Endodermal cell (in vitro differentiated cells): ENCODE results near the gene MMP10. TPM values are rescaled to one million over a fixed set of nuclear protein-coding genes. Genes with fewer than 3 reads are reported as not detected.

Experiments used
- DNase-seq: peaks from one replicate; pipeline ENCODE4 v3.0.0-alpha.2; 2017
- H3K27ac ChIP-seq: 2 replicates; pipeline ENCODE4 v1.5.1; 2013; ENCODE audit warnings: mild to moderate bottlenecking, low read depth, low read length, moderate library complexity
- H3K27me3 ChIP-seq: 2 replicates; pipeline ENCODE4 v1.6.1; 2013; ENCODE audit warnings: mild to moderate bottlenecking, low read length, moderate library complexity; ENCODE audit not compliant: insufficient read depth, control insufficient read depth, poor library complexity, severe bottlenecking
- H3K36me3 ChIP-seq: 2 replicates; pipeline ENCODE4 v1.7.0; 2013; ENCODE audit warnings: mild to moderate bottlenecking, low read length, moderate library complexity; ENCODE audit not compliant: control insufficient read depth, insufficient read depth
- H3K4me1 ChIP-seq: one replicate; pipeline ENCODE4 v1.7.0; 2013; ENCODE audit warnings: low read length; ENCODE audit not compliant: control insufficient read depth, insufficient read depth
- H3K4me3 ChIP-seq: 2 replicates; pipeline ENCODE4 v1.5.1; 2013; ENCODE audit warnings: mild to moderate bottlenecking, low read length, moderate library complexity
- H3K9ac ChIP-seq: 2 replicates; pipeline ENCODE4 v1.6.1; 2013; ENCODE audit warnings: mild to moderate bottlenecking, low read length, moderate library complexity; ENCODE audit not compliant: poor library complexity, severe bottlenecking; ENCODE audit errors: extremely low read depth
- H3K9me3 ChIP-seq: 2 replicates; pipeline ENCODE4 v1.6.1; 2013; ENCODE audit warnings: mild to moderate bottlenecking, low read length, moderate library complexity; ENCODE audit not compliant: control insufficient read depth
- H3K27ac Mint-ChIP-seq: 2 replicates; pipeline ENCODE4 v1.8.0; 2020; ENCODE audit warnings: mixed read lengths
- H3K27me3 Mint-ChIP-seq: 2 replicates; pipeline ENCODE4 v1.8.0; 2021; ENCODE audit warnings: mild to moderate bottlenecking, mixed read lengths; ENCODE audit not compliant: insufficient read depth
- H3K36me3 Mint-ChIP-seq: 2 replicates; pipeline ENCODE4 v1.8.0; 2020; ENCODE audit warnings: low read depth, mixed read lengths
- H3K4me1 Mint-ChIP-seq: 2 replicates; pipeline ENCODE4 v1.8.0; 2020; ENCODE audit warnings: mixed read lengths
- H3K4me3 Mint-ChIP-seq: 2 replicates; pipeline ENCODE4 v1.8.0; 2020; ENCODE audit warnings: mild to moderate bottlenecking, moderate library complexity, mixed read lengths
- H3K9me3 Mint-ChIP-seq: 2 replicates; pipeline ENCODE4 v1.8.0; 2020; ENCODE audit warnings: mild to moderate bottlenecking, mixed read lengths
- WGBS, 2 experiments: methylation state at CpG; one replicate each; pipeline versions ENCODE4 v1.1.5 to v1.1.7; 2013; ENCODE audit warnings: missing lambda C conversion rate in 2 of 2, mixed read lengths in 1 of 2; ENCODE audit not compliant: insufficient coverage in 1 of 2, insufficient read length in 1 of 2; 5-methylcytosine and 5-hydroxymethylcytosine counted together
- total RNA-seq, 2 donors: library from RNA; stranded (reverse); fragmentation: NEBNext Ultra II Directional in 1 of 2; extraction: Animal tissue kit (Norgen Biotek cat#: 25700) in 1 of 2; gene quantifications; 2 replicates in 1 of 2; 3 replicates in 1 of 2; pipeline ENCODE4 v1.2.1, GENCODE V29; 2021
- TF ChIP-seq, protein P1 (sequence below): fragments of 200-600 bp; sonication (generic); conservative IDR thresholded peaks from 2 replicates; pipeline ENCODE4 v1.5.0; 2021; ENCODE audit warnings: antibody characterized with exemption, mild to moderate bottlenecking

MMP10 gene
- total RNA-seq, 2 donors from 2014 or later = not detected

DNA sequence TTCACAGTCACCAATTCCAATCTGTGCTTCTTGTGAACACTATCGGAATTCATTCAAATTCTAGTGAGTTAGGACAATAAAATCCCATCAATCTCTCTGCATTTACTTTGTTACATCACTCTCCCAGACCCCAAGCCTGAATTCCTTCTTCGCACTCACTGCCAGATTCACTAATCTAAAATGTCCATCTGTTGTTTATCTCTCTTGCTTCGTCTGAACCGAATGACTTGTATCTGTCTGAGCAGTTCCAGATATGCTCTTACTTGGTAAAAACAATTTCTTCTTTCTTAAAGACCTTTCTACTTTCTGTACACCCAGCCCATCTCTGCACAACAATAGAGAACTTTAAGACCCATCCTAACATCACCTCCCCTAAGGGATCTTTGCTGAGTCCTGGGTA, 7.0 kb downstream of the MMP10 start:
- H3K36me3 Mint-ChIP-seq = no peaks in the 10 kb centered on the region
- DNase-seq = no peak
- H3K4me1 Mint-ChIP-seq = no peaks in the 10 kb centered on the region

DNA sequence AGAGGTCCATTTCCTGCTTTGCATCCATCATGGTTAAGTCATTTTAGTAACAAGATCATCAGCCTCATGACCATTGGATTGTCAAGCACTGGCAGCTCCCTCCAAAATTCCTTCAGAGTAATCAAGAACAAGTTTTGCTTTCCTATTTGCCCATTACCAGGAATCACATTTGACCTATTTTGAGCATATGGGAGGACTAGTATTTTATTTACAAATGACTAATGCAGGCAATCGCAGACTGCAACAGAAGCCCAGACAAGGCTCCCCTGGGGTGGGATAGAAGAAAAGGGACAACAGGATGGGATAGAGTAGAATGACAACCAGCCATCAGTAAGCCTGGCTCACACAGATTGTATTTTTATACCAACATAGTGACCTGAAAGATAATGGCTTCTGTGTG, 9.1 kb downstream of the MMP10 start:
- H3K9me3 Mint-ChIP-seq = no peaks in the 10 kb centered on the region
- Histone ChIP-seq H3K27me3 (no peaks in the 10 kb centered on the region), H3K36me3 (no peaks in the 10 kb centered on the region), H3K9ac (no peak overlapping the region), H3K27ac (no peak overlapping the region), H3K4me3 (no peak overlapping the region), H3K4me1 (no peaks in the 10 kb centered on the region), H3K9me3 (no peaks in the 10 kb centered on the region)
- WGBS, 2 experiments = 33 to 89% methylated on average over 1 of the region's 1 CpG
- TF ChIP-seq, protein P1, sequence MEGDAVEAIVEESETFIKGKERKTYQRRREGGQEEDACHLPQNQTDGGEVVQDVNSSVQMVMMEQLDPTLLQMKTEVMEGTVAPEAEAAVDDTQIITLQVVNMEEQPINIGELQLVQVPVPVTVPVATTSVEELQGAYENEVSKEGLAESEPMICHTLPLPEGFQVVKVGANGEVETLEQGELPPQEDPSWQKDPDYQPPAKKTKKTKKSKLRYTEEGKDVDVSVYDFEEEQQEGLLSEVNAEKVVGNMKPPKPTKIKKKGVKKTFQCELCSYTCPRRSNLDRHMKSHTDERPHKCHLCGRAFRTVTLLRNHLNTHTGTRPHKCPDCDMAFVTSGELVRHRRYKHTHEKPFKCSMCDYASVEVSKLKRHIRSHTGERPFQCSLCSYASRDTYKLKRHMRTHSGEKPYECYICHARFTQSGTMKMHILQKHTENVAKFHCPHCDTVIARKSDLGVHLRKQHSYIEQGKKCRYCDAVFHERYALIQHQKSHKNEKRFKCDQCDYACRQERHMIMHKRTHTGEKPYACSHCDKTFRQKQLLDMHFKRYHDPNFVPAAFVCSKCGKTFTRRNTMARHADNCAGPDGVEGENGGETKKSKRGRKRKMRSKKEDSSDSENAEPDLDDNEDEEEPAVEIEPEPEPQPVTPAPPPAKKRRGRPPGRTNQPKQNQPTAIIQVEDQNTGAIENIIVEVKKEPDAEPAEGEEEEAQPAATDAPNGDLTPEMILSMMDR = no peak
- H3K36me3 Mint-ChIP-seq = no peaks in the 10 kb centered on the region
- DNase-seq = no peak
- no peaks in the 10 kb centered on the region for H3K4me1 Mint-ChIP-seq
- no peak overlapping the region for H3K27ac Mint-ChIP-seq
- H3K27me3 Mint-ChIP-seq = no peaks in the 10 kb centered on the region
- H3K4me3 Mint-ChIP-seq = no peak overlapping the region

More for the DNA sequence above, 7.0 kb downstream of the MMP10 start:
- no peaks in the 10 kb centered on the region for H3K27me3 Mint-ChIP-seq
- no peaks in the 10 kb centered on the region for H3K9me3 Mint-ChIP-seq
- H3K27ac Mint-ChIP-seq = no peak overlapping the region
- H3K9me3 ChIP-seq = no peaks in the 10 kb centered on the region
- no peaks in the 10 kb centered on the region for H3K4me1 ChIP-seq
- H3K9ac ChIP-seq = no peak overlapping the region
- no peak overlapping the region for H3K27ac ChIP-seq
- H3K36me3 ChIP-seq = no peaks in the 10 kb centered on the region
- no peak overlapping the region for H3K4me3 Mint-ChIP-seq
- WGBS, 2 experiments = 88 to 91% methylated on average over 4 of the region's 4 CpGs
- H3K27me3 ChIP-seq = no peaks in the 10 kb centered on the region
- TF ChIP-seq, protein P1 = no peak
- no peak overlapping the region for H3K4me3 ChIP-seq

- no peaks in the 10 kb centered on the region for H3K36me3 Mint-ChIP-seq
- no peak overlapping the region for H3K4me3 ChIP-seq
- no peaks in the 10 kb centered on the region for H3K36me3 ChIP-seq
- no peaks in the 10 kb centered on the region for H3K27me3 Mint-ChIP-seq
- no peak overlapping the region for H3K27ac Mint-ChIP-seq
- no peaks in the 10 kb centered on the region for H3K9me3 ChIP-seq
- no peak for DNase-seq
- no peak overlapping the region for H3K27ac ChIP-seq
- TF ChIP-seq, protein P1 = no peak
- H3K4me1 ChIP-seq = no peaks in the 10 kb centered on the region
- H3K9me3 Mint-ChIP-seq = no peaks in the 10 kb centered on the region
- H3K9ac ChIP-seq = no peak overlapping the region
- H3K27me3 ChIP-seq = no peaks in the 10 kb centered on the region
- peaks cover under 1% of the 10 kb centered on the region for H3K4me1 Mint-ChIP-seq
- no peak overlapping the region for H3K4me3 Mint-ChIP-seq
Observed at GRCh38 chr11:102770191-102770590, 10.2 kb downstream of the MMP10 start.
